Measurements from ENCODE around the gene TTC28.

The TTC28 gene

GRCh38 chr22:28006271-28006670 is 673.4 kb downstream of the TTC28 start:
- TF ChIP-seq CTCF (IDR thresholded peaks at IDR 0.05; ENCODE audit: control insufficient read depth, extremely low read depth, insufficient read depth) = no peak
- DNase-seq (ENCODE audit: low read depth) = no peak
- no peak overlapping the region for H3K4me3 ChIP-seq (ENCODE audit: low read depth, low read length)

GRCh38 chr22:28005513-28005912 is 674.1 kb downstream of the TTC28 start:
- no peak overlapping the region for H3K4me3 ChIP-seq (ENCODE audit: low read depth, low read length)
- DNase-seq (ENCODE audit: low read depth) = no peak
- no peak for TF ChIP-seq CTCF (IDR thresholded peaks at IDR 0.05; ENCODE audit: control insufficient read depth, extremely low read depth, insufficient read depth)

GRCh38 chr22:28004021-28004420 is 675.6 kb downstream of the TTC28 start:
- H3K4me3 ChIP-seq (ENCODE audit: low read depth, low read length) = no peak overlapping the region
- TF ChIP-seq CTCF (IDR thresholded peaks at IDR 0.05; ENCODE audit: control insufficient read depth, extremely low read depth, insufficient read depth) = no peak
- no peak for DNase-seq (ENCODE audit: low read depth)

- no peak for DNase-seq (ENCODE audit: low read depth)
- H3K4me3 ChIP-seq (ENCODE audit: low read depth, low read length) = no peak overlapping the region
- no peak for TF ChIP-seq CTCF (IDR thresholded peaks at IDR 0.05; ENCODE audit: control insufficient read depth, extremely low read depth, insufficient read depth)
Observed at GRCh38 chr22:28002863-28003565, 676.6 kb downstream of the TTC28 start.

- TF ChIP-seq CTCF (IDR thresholded peaks at IDR 0.05; ENCODE audit: control insufficient read depth, extremely low read depth, insufficient read depth) = peak; percentile 27; the same call in 1 of the 2 replicates
- DNase-seq (ENCODE audit: low read depth) = peak; percentile 6
- H3K4me3 ChIP-seq (ENCODE audit: low read depth, low read length) = no peak overlapping the region
Observed at GRCh38 chr22:28002181-28002700, 677.4 kb downstream of the TTC28 start.

- no peak for TF ChIP-seq CTCF (IDR thresholded peaks at IDR 0.05; ENCODE audit: control insufficient read depth, extremely low read depth, insufficient read depth)
- no peak for DNase-seq (ENCODE audit: low read depth)
- H3K4me3 ChIP-seq (ENCODE audit: low read depth, low read length) = no peak overlapping the region
Observed at GRCh38 chr22:28001171-28001835, 678.3 kb downstream of the TTC28 start.

All from LNCaP clone FGC (cell line).